HG02852 (cell line): ENCODE results near the gene EXD1.
"Not testable (repeated sequence)": the region's sequence is repeated elsewhere in the genome, so short reads cannot be mapped to it uniquely, and the experiment has no call there.

Experiments
- ATAC-seq: cut with Tn5 transposase; IDR thresholded peaks from one replicate; pipeline ENCODE4 v1.9.1; 2021; ENCODE audit warnings: mild to moderate bottlenecking, moderate library complexity; ENCODE audit not compliant: unreplicated experiment

EXD1 gene

DNA sequence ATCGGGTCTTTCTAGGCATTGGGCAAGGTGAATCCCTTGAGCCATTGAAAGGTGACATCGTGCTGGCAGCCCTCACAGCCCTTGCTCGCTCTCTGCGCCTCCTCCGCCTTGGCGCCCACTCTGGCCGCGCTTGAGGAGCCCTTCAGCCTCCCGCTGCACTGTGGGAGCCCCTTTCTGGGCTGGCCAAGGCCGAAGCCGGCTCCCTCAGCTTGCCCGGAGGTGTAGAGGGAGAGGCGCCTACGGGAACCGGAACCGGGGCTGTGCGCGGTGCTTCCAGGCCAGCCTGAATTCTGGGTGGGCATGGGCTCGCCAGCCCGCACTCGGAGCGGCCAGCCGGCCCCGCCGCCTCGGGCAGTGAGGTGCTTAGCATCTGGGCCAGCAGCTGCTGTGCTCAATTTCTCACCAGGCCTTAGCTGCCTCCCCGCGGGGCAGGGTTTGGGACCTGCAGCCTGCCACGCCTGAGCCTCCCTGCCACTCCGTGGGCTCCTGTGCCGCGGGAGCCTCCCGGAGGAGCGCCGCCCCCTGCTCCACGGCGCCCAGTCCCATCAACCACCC is 79.0 kb downstream of the EXD1 start:
- no peak for ATAC-seq

DNA sequence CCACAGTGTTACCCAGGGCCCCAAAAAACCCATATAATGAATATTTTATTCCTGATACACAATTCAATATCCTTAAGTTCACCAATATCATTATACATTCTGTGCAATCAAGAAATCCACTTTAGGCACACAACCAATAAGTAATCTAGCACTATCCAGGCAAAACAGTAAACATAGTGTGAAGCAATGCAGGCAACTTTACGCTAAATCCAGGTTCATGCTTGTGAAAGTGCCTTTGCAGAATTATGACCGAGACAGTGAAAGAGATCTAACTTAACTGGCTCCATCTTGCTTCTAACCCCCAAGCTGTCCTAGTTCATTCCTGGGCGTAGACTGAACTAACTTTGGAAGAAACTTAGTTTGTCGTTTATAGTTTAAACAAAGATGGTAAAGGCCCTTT is 80.3 kb downstream of the EXD1 start:
- no peak for ATAC-seq

GRCh38 chr15:41148065-41148464 is 82.5 kb downstream of the EXD1 start:
- ATAC-seq = no peak

GRCh38 chr15:41139619-41140018 is 90.9 kb downstream of the EXD1 start:
- ATAC-seq = no peak

DNA sequence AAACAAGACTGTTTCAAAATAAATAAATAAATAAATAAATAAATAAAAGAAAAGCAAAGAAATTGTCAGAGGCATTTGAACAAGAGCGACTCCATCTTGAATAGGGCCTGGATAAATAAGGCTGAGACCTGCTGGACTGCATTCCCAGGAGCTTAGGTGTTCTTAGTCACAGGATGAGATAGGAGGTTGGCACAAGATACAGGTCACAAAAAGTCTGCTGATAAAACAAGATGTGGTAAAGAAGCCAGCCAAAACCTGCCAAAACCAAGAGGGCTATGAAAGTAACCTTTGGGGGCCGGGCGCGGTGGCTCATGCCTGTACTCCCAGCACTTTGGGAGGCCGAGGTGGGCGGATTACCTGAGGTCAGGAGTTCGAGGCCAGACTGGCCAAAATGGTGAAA is 91.4 kb downstream of the EXD1 start:
- not testable (repeated sequence) for ATAC-seq

GRCh38 chr15:41135580-41135979 is 95.0 kb downstream of the EXD1 start:
- ATAC-seq = not testable (repeated sequence)

- ATAC-seq = no peak
Observed at GRCh38 chr15:41133454-41133853, 97.1 kb downstream of the EXD1 start.
